ENCODE data around the gene AMDHD2.

GRCh38 chr16:2537451-2538379 is 17.5 kb downstream of the AMDHD2 start, which contains the start of gene PDPK1:
- TF ChIP-seq POLR2A (IDR thresholded peaks at IDR 0.05), result no peak
- no peak for TF ChIP-seq CTCF (IDR thresholded peaks at IDR 0.05)
